ENCODE measurements around the gene DLAT.
"Not testable (repeated sequence)": the region's sequence is repeated elsewhere in the genome, so short reads cannot be mapped to it uniquely, and the experiment has no call there.

Gene DLAT

GRCh38 chr11:112050721-112051120 lies 25.5 kb downstream of the DLAT start:
- DNase-seq = no peak

GRCh38 chr11:112051768-112052167 lies 26.6 kb downstream of the DLAT start:
- DNase-seq = no peak

- no peak for DNase-seq
These were observed 32.0 kb downstream of the DLAT start for GRCh38 chr11:112057170-112057569.

- DNase-seq = no peak
These were observed 32.9 kb downstream of the DLAT start for GRCh38 chr11:112058103-112058502.

- DNase-seq = no peak
These were observed 37.7 kb downstream of the DLAT start for GRCh38 chr11:112062923-112063322.

- peak; percentile 79 for DNase-seq
These were observed 49.0 kb downstream of the DLAT start, which contains the start of the genes NKAPD1 and PIH1D2 for GRCh38 chr11:112073941-112074811. Gene NKAPD1, plus strand, starts transcription at chr11:112074299. Its CDS starts 1,276 bp downstream, at chr11:112075575. Gene PIH1D2, minus strand, starts transcription at chr11:112074017. Its CDS starts 843 bp downstream, at chr11:112073174.

GRCh38 chr11:112082729-112083128 lies 57.5 kb downstream of the DLAT start:
- DNase-seq = no peak

- DNase-seq = peak; percentile 24
These were observed 60.7 kb downstream of the DLAT start for GRCh38 chr11:112085822-112086421.

- DNase-seq = peak; percentile 92
These were observed 61.4 kb downstream of the DLAT start, which contains the start of the genes SDHD and TIMM8B for GRCh38 chr11:112086422-112087191. Gene SDHD, plus strand, starts transcription at chr11:112086873. Its CDS starts 35 bp downstream, at chr11:112086908. Gene TIMM8B, minus strand, starts transcription at chr11:112086756. Its CDS starts 33 bp downstream, at chr11:112086723.

GRCh38 chr11:112087212-112087611 lies 62.0 kb downstream of the DLAT start:
- DNase-seq = no peak

GRCh38 chr11:112095302-112095701 lies 70.1 kb downstream of the DLAT start:
- DNase-seq = not testable (repeated sequence)

- DNase-seq = no peak
These were observed 71.0 kb downstream of the DLAT start for GRCh38 chr11:112096194-112096593.

GRCh38 chr11:112097734-112098528 lies 72.7 kb downstream of the DLAT start:
- no peak for DNase-seq

- no peak for DNase-seq
These were observed 75.3 kb downstream of the DLAT start for GRCh38 chr11:112100462-112100861.

- DNase-seq = no peak
These were observed 78.2 kb downstream of the DLAT start for GRCh38 chr11:112103446-112103845.

- no peak for DNase-seq
These were observed 80.9 kb downstream of the DLAT start for GRCh38 chr11:112106070-112106469.
